Glutamatergic neuron (in vitro differentiated cells): Measurements from ENCODE around the gene FGD1. TPM values are rescaled to one million over a fixed set of nuclear protein-coding genes. Genes with fewer than 3 reads are reported as not detected.

Experiments
- DNase-seq: peaks from one replicate; pipeline ENCODE4 v3.0.0; 2022
- H3K27ac Mint-ChIP-seq: one replicate; pipeline ENCODE4 v1.8.0; 2020; ENCODE audit warnings: mild to moderate bottlenecking, mixed read lengths, inconsistent platforms; ENCODE audit not compliant: unreplicated experiment
- H3K27me3 Mint-ChIP-seq: one replicate; pipeline ENCODE4 v1.8.0; 2020; ENCODE audit warnings: mild to moderate bottlenecking, moderate library complexity, mixed read lengths, inconsistent platforms; ENCODE audit not compliant: unreplicated experiment
- H3K36me3 Mint-ChIP-seq: one replicate; pipeline ENCODE4 v1.8.0; 2020; ENCODE audit warnings: mild to moderate bottlenecking, mixed read lengths, inconsistent platforms; ENCODE audit not compliant: unreplicated experiment
- H3K4me1 Mint-ChIP-seq: one replicate; pipeline ENCODE4 v1.8.0; 2020; ENCODE audit warnings: mild to moderate bottlenecking, low read depth, mixed read lengths, inconsistent platforms; ENCODE audit not compliant: unreplicated experiment
- H3K4me3 Mint-ChIP-seq: one replicate; pipeline ENCODE4 v1.8.0; 2020; ENCODE audit warnings: mild to moderate bottlenecking, mixed read lengths, inconsistent platforms; ENCODE audit not compliant: unreplicated experiment
- H3K9me3 Mint-ChIP-seq: one replicate; pipeline ENCODE4 v1.8.0; 2020; ENCODE audit warnings: mild to moderate bottlenecking, moderate library complexity, mixed read lengths, inconsistent platforms; ENCODE audit not compliant: unreplicated experiment
- total RNA-seq: library from RNA; stranded (reverse); fragmentation: NEBNext Ultra II Directional; extraction: Animal tissue kit (Norgen Biotek cat#: 25700); gene quantifications from one replicate; pipeline ENCODE4 v1.2.1, GENCODE V29; 2021; ENCODE audit not compliant: unreplicated experiment
- TF ChIP-seq, protein P1 (sequence below): fragments of 200-600 bp; sonication (generic); IDR thresholded peaks from one replicate; pipeline ENCODE4 v1.5.0; 2021; ENCODE audit not compliant: partially characterized antibody, unreplicated experiment

Gene FGD1
- total RNA-seq, 1 donor from 2014 or later: 18.8 TPM

DNA sequence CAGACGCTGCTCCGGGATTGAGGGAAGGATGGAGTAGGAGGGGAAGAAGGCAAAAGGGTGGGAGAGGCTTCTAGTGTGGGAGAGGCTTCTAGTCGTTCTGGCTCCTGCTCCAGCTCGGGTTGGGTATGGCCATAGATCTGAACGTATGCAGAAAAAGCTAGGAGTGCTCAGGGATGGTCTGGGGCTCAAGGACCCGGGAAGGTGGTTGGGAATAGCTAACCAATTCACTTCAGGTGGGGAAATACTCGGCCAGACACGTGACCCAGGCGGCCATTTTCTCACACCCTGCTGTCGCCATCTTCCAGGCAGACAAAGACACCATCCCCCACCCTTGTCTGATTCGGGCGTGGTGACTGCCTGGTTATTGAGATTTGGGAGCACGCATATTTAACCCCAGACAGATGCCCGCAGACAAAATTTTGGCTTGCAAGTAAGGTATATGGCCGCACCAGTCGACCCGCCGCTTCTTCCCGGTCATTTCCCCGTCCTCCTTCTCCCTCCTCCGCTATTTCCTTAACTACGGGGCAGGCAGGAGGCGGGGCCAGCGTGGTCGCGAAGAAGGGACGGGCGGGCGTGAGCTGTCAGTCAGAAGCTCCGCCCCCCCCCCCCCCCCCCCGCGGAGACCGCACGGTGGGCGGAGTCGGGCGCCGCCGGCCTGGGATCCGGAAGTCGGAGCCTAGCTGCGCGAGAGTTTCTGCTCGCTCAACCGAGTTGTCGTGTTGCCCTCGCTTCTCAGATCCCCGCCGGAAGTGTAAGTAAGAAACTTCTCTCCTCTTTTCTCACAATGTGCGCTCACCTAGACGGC lies 33.7 kb upstream of the FGD1 start, which contains the start of gene GNL3L:
Gene GNL3L (plus strand): TSS at position 668 of the 805 bp plus-strand sequence. CDS start 2,348 bp downstream, outside the sequence.
- TF ChIP-seq, protein P1, sequence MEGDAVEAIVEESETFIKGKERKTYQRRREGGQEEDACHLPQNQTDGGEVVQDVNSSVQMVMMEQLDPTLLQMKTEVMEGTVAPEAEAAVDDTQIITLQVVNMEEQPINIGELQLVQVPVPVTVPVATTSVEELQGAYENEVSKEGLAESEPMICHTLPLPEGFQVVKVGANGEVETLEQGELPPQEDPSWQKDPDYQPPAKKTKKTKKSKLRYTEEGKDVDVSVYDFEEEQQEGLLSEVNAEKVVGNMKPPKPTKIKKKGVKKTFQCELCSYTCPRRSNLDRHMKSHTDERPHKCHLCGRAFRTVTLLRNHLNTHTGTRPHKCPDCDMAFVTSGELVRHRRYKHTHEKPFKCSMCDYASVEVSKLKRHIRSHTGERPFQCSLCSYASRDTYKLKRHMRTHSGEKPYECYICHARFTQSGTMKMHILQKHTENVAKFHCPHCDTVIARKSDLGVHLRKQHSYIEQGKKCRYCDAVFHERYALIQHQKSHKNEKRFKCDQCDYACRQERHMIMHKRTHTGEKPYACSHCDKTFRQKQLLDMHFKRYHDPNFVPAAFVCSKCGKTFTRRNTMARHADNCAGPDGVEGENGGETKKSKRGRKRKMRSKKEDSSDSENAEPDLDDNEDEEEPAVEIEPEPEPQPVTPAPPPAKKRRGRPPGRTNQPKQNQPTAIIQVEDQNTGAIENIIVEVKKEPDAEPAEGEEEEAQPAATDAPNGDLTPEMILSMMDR: no peak
- H3K9me3 Mint-ChIP-seq: peaks cover 3% of the 10 kb centered on the region
- no peaks in the 10 kb centered on the region for H3K36me3 Mint-ChIP-seq
- peaks cover 6% of the 10 kb centered on the region for H3K4me1 Mint-ChIP-seq
- peaks cover 4% of the 10 kb centered on the region for H3K27me3 Mint-ChIP-seq
- H3K4me3 Mint-ChIP-seq: peak within 1 kb of the TSS; percentile 92
- DNase-seq: peak; percentile 82
- H3K27ac Mint-ChIP-seq: peak within 1 kb of the TSS; percentile 99

DNA sequence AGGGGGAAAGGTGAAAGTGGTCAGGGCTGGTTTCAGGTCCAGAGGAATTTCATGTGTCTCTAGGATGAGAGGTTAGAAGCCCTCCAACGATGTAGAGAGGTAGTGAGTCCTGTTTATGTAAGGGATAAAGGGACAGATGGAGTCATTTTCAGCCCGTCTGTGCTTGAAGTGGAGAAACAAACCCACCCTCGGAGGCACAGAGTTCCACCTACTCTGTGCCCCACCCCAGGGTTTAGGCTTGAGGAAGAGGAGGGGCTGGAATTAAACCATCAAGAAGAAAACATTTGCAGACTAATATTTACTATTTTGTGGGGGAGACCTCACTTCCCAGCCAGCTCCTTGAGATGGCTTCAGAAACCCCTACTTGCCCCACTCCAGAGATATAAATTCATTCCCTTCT lies 33.1 kb upstream of the FGD1 start:
- H3K36me3 Mint-ChIP-seq: no peaks in the 10 kb centered on the region
- H3K9me3 Mint-ChIP-seq: peaks cover 3% of the 10 kb centered on the region
- peak overlapping the region; percentile 99 for H3K27ac Mint-ChIP-seq
- peaks cover 4% of the 10 kb centered on the region for H3K27me3 Mint-ChIP-seq
- H3K4me1 Mint-ChIP-seq: peaks cover 6% of the 10 kb centered on the region
- TF ChIP-seq, protein P1: no peak
- H3K4me3 Mint-ChIP-seq: peak overlapping the region; percentile 92
- no peak for DNase-seq

DNA sequence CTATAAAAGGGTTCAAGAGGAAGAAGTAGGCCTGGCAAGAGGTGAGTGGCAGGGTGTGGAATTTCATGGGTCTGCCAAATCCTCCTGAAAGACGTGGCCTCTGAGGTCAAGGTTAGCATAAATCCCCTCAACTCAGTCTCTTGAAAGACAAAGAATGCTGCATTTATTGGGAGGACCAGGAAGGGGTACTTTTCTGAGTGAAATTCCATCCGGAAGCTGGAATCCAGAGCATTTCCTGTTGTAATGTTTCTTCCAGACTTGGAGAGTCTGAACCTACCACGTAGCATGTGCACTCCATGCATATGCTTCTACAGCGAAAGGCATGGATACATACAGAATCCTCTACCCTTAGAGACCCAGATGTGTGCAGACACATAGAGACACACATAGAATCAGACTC lies 13.4 kb upstream of the FGD1 start:
- H3K27ac Mint-ChIP-seq: no peak overlapping the region
- peaks cover 4% of the 10 kb centered on the region for H3K36me3 Mint-ChIP-seq
- H3K9me3 Mint-ChIP-seq: no peaks in the 10 kb centered on the region
- no peak for DNase-seq
- no peaks in the 10 kb centered on the region for H3K27me3 Mint-ChIP-seq
- no peak overlapping the region for H3K4me3 Mint-ChIP-seq
- no peaks in the 10 kb centered on the region for H3K4me1 Mint-ChIP-seq
- TF ChIP-seq, protein P1: no peak

DNA sequence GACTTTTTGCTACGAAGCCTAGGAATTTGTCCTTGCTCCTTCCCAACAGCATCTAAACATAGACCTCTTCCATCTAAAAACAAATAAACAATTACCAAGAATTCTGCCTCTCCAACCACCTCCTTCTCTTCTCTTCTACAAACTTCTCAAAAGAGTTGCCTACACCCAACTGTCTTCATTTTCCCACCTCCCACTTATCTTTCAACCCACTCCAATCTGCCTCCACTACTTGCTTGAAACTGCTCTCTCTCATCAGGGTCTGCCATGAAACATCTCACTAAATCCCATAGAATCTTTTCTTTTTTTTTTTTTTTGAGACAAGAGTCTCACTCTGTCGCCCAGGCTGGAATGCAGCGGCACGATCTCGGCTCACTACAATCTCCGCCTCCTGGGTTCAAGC lies 902 bp upstream of the FGD1 start:
- Mint-ChIP-seq H3K4me1 (peaks cover 20% of the 10 kb centered on the region), H3K27me3 (peaks cover 7% of the 10 kb centered on the region), H3K4me3 (peak overlapping the region; percentile 84), H3K36me3 (no peaks in the 10 kb centered on the region), H3K9me3 (no peaks in the 10 kb centered on the region), H3K27ac (peak overlapping the region; percentile 71)
- TF ChIP-seq, protein P1: no peak
- DNase-seq: no peak

DNA sequence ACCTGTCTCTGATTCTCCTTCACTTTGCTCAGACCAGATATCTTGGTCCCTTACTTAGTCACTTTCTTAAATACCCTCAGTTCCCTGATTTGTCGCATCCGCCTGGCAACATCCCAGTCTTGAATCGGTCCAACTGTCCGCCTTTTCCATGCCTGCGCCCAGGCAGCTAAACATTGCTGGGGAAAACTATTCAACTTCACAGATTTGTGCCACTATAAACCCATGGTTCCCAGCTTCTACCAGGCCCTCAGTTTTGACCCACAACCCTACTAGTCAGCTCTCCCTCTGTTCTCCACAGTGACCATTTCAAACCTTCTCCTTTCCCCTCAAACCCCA lies 451 bp upstream of the FGD1 start:
- peaks cover 7% of the 10 kb centered on the region for H3K27me3 Mint-ChIP-seq
- TF ChIP-seq, protein P1: no peak
- no peak for DNase-seq
- peak overlapping the region; percentile 84 for H3K4me3 Mint-ChIP-seq
- peak overlapping the region; percentile 71 for H3K27ac Mint-ChIP-seq
- H3K36me3 Mint-ChIP-seq: no peaks in the 10 kb centered on the region
- H3K4me1 Mint-ChIP-seq: peaks cover 20% of the 10 kb centered on the region
- H3K9me3 Mint-ChIP-seq: no peaks in the 10 kb centered on the region
